Measurements from ENCODE around the gene SCNN1A. TPM values are rescaled to one million over a fixed set of nuclear protein-coding genes. Genes with fewer than 3 reads are reported as not detected.
"Not testable (repeated sequence)": the region's sequence is repeated elsewhere in the genome, so short reads cannot be mapped to it uniquely, and the experiment has no call there.

The SCNN1A gene
- total RNA-seq, 1 donor: 0.81 TPM

DNA sequence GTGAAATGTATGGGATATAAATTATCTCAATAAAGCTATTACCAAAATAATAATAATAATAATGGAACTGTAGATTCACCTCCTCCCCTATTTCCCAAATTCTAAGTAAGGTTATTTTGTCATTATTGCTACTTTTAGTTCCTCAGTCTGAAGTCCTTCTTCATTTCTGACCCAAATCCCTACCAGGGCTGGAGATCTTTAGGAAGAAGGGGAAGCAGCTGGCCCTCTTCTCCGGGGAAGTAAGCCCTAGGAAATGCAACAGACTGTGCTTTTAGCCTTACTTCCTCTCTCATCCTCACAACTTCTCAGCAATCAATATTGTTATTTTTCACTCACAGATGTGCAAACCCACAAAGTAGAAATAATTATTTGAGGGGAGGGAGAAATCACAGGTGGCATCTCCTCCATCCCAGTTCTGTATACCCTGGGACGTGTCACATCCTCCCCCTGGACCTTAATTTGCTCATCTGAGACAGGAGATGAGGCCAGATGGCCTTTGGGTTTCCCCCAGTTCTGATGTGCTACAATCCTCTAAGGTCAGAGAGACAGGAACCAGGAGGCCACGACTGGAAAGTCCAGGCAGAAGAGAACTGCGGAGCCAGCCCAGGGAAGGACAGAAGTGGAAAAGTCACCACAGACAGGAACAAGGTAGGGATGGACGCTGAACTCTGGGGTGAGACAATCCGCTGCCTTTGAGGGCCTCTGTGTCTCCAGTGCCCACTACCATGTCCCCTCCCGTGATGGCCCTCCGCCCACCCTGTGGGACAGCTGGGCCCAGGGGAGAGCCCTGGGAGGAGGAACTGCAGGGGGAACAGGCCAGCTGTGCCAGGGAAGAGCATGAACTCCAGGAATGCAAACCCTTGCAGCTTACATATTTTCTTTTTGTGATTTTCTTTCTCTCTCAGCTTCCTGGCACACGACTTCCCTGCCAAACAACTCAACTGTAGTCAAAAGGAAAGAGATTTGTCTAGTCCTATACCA, 22.9 kb downstream of the SCNN1A start:
- DNase-seq (ENCODE audit: low read depth in 2 of 3, low spot score in 2 of 3): no peak

DNA sequence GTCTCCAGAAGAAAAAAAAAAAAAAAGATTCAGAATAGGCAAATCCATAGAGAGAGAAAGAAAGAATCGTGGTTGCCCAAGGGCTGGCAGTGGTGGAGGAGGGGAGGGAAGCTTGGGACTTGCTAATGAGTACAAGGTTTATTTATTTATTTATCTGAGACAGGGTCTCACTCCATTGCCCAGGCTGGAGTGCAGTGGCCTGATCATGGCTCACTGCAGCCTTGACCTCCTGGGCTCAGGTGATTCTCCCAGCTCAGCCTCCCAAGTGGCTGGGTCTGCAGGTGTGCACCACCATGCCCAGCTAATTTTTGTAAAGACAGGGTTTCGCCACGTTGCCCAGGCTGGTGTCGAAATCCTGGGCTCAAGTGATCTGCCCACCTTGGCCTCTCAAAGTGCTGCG, 23.7 kb downstream of the SCNN1A start:
- no peak for DNase-seq (ENCODE audit: low read depth in 2 of 3, low spot score in 2 of 3)

DNA sequence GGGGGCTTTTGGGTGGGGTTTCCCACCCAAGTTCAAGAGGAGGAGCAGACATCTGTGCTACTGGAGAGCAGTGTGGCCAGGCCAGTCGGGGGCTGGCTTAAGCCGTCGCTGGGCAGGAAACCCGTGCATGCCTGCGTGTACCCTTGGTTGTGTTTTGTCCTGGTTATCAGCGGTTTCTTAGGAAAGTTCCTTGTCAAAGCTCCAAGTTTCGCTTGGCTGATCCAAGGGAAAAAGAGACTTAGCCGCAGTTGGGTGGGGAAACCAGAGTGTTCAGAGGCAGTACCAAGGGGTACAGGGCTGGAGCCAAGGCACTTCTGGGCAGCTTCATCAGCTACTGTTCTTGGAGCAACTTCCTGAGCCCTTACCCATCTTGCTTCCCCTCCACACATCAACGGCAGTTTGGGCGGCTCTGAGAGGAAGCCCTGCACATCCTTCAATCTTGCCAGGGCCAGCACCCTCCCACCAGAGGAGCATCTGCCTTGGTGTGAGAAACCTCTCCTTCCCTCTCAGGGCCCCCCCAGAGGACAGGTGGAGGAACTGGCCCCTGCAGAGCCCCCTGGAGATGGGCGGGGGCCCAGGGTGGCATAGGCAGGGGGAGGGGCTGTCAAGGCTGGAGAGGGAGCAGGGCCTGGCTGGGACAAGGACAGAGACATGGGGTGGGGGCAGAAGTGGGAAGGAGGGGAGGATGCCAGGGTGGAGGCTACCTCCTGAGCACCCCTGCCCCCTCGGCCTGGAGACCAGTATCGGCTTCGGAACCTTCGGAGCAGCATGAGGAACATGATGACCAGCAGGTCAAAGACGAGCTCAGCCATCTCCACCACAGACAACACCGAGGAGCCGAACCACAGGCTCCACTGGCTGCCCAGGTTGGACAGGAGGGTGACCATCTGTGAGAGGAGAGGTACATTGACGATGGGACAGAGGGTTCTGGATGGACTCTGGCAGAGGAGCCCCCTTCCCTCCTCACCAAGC, 27.7 kb downstream of the SCNN1A start:
- DNase-seq (ENCODE audit: low read depth in 2 of 3, low spot score in 2 of 3): peak in 1 of 3 donors; percentile 75

DNA sequence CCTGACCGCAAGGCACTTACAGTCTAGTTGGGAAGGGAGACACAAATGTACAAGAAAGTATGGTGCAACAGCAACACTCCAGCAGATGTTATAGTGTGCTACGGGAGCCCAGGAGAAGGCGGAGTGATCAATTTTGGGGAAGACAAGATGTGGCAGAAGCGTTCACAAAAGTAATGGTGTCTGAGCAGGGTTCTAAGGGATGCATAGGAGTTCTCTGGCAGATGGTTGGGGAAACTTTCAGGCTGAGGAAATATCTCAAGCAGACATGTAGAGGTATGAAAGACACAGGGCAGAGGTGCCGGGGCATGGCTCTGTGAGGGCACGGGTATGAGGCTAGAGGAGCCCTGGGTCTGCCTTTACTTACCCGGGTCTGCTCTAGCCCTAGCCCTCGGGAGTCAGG, 28.4 kb downstream of the SCNN1A start:
- DNase-seq (ENCODE audit: low read depth in 2 of 3, low spot score in 2 of 3): no peak

DNA sequence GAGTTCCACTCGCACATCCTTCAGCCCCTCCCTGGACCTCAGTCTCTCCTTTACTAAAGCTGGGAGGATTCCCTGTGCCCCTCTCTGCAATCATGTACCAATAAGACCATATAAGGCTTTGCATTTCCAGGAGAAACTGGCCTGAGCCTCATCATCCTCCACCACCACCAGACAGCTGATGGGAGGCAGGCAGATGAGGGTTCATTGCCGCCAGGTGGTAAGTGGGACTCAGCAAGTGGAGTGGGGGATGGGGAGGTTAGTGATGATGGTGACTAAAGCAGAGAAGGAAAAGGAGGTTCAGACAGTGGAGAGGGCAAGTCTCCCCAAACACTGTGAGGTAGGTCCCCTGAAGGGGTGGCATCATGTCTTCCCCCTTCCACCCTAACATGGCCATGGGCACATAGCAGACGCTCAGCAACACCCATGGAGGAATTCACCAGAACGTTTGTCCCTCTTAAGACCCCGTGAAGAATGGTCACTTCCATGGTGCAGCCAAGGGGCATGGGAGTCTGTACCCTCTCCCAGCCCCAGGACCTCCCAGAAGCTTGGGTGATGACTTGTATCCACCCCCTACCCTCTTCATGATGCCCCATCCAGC, 29.0 kb downstream of the SCNN1A start:
- no peak for DNase-seq (ENCODE audit: low read depth in 2 of 3, low spot score in 2 of 3)

DNA sequence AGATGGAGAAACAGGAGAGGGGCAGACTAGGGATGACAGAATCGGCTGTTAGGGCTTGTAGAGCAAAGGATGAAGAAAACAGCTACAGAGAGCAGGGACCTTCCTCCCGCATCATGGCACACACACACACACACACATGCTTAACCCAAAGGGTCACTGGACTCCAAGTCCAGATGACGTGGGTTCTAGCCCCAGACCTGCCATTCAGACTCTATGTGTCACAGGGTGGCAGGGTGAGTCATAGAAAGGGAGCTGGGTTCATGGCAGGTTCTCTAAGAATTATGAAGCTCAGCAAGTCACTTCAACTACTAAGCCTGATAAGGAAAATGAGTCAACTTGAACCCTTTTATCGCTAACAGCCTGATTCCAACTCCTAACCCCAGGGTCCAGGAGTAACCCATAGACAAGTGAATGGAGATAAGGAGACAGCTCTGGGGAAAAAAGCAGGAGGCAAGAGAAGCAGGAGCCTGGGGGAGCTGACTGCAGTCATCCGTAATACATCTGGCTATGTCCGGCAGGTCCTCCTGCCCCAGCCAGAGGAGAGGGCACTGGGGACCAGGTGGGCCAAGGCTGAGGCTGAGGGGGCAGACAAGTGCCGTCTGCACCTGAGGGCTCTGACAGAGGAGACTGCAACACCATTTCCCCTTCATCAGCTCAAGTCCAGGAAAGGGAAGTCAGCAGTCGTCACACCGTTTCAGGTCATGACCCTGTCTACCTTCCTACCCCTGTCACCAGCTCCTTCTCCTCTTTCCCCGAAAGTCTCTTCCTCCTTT, 29.9 kb downstream of the SCNN1A start:
- peak in 1 of 3 donors; percentile 69 for DNase-seq (ENCODE audit: low read depth in 2 of 3, low spot score in 2 of 3)

DNA sequence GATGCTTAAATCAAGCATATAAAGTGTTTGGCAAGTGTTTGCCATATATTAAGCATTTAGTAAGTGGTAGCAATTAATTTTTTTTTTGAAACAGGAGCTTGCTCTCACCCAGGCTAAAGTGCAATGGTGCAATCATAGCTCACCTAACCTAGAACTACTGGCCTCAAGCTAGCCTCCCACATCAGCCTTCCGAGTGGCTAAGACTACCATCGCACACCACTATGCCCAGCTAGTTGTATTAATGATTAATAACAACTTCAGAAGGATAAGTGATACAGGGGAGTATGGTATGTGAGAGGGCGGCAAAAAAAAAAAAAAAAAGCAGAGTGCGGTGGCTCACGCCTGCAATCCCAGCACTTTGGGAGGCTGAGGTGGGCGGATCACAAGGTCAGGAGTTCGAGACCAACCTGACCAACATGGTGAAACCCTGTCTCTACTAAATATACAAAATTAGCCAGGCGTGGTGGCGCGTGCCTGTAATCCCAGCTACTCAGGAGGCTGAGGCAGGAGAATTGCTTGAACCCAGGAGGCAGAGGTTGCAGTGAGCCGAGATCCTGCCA, 31.2 kb downstream of the SCNN1A start:
- DNase-seq (ENCODE audit: low read depth in 2 of 3, low spot score in 2 of 3): not testable (repeated sequence)

DNA sequence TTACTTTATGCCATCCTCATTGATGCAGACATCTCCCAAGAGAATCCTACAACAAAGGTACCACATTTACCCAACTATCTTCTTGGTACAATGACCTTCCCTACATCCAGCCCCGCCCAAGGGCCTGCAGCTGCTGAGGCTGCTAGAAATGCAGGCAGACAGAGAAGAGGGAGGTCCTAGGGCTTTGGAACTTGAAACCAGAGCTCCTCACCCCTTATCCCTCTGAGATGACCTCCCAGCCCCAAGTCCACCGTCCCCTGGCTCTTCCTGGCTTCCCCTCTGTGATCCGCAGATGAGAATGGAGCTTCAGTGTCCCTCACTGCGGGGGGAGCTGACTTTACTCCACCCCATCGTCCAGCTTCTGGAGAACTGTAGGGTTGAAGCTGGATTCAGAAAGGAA, 31.8 kb downstream of the SCNN1A start:
- no peak for DNase-seq (ENCODE audit: low read depth in 2 of 3, low spot score in 2 of 3)

DNA sequence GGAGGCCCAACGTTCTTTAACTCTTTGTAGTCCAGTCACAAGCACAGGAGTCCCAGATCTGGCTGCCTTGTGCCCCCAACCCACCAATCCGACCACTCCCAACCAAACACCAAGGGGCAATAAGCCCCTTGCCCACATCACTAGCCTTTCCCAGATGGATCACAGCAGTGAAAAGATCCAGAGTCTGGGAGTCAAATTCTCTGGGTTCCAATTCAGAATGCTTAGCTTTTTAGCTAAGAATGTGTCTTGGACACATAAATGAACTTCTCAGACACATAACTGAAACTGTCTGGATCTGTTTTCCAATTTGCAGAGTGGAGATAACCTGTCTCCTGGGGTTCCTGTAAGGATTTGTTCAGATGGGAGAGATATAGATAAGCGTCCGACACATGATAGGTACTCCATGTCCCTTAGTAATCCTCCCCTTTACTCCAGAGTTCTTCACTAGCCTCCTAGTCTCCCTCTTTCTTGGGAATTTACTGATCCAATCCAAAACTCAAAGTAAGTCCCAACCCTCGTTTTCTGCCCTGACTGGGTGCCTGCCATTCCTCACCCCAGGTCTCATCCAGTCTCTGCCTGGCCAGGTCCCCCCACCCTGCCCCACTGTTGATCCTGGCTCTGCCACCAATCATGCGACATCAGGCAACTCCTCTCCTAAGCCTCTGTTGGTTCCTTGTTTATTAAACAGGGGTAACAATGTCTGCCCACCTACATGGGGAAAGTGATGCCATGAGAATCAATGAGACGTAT, 33.0 kb downstream of the SCNN1A start:
- DNase-seq (ENCODE audit: low read depth in 2 of 3, low spot score in 2 of 3): no peak

DNA sequence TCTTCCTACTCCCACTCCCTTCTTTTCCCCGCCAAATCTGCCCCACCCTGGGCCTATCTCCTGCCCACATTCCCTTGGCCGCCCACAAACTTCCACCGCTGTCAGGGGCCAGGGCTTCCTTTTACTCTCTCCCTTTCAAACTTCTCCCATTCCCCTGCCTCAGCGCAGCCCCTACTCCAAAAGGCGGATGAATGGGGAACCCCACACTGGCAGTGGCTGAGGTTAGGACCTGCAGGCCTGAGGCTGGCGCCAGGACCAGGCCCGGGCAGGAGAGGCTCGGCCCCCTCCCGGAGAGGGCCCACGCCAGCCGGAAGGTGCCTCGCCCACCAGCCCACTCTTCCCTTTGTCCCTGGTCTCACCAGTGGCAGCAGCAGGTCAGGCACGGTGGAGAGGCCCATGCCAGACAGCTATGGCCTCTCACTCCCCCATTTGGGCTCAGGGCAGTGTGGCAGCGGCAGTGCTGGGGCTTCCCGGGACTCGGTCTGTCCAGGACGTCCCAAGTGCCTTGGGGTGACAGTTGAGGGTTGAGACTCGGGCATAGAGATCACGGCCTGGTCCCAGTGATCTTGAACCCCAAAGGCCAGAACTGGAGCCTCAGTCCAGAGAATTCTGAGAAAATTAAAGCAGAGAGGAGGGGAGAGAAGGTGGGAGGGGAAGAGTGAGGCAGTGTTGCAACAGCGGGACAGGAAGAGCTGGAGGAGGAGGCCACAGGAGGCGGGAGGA, 33.8 kb downstream of the SCNN1A start, which contains the start of gene TNFRSF1A:
TNFRSF1A (minus strand) TSS at position 660 of the 723 bp plus-strand sequence; CDS start at position 398, 262 bp downstream.
- peak in 2 of 3 donors; percentile 63 to 77 for DNase-seq (ENCODE audit: low read depth in 2 of 3, low spot score in 2 of 3)

DNA sequence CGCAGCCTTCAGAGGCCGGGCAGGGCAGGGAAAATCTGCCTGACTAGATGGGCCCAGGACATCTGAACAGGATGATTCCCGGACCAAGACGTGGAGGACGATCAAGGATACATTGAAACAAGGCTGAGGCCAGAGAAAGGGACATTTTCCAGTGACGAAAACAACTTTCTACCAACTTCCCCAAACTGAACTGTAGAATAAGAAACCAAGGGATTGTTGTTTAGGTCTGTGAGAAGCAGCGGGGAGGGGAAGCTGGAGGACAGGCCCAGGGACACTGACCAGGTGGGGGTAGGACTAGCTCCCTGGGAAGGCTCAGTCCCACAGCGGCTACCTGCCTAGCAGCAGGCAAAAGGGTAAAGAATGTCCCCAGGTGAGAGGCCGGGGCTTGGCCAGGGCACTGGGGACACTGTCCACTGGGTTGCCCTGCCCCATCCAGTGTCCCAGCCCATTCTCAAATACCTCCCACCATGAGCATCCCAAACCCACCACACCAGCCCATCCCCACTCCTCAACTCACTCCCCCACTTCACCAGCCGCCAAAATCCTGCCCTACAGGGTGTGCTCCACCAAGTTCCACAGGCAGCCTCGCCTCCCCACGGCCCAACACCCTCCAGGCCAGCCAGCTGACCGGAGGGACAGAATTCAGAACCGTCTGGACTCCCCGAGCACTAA, 34.5 kb downstream of the SCNN1A start:
- DNase-seq (ENCODE audit: low read depth in 2 of 3, low spot score in 2 of 3): peak in 1 of 3 donors; percentile 39

DNA sequence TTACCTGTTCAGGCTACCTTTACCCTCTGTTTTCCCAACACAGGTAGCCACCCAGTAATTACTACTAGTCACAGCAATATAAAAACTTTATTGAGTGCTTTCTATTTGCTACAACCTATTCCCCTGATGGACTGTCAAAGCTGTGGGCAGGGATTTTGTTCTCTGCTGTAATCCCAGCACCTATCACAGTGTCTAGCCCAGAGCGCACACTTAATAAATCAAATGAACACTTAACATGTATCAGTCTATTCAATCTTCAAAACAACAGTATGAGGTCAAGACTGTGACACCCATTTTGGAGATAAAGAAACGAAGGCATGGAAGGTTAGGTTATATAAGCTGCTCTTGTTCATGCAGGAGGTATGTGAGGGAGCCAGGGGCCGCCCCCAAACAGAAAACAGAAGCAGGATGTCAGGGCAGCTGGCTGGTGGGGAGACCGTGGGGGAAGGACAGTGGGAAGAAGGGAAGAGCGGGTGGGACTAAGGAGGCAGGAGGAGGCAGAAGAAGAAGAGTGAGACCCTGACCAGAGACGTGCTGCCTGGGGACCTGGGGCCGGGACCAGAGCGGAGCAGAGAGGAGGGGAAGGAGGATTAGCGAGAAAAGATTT, 35.2 kb downstream of the SCNN1A start:
- DNase-seq (ENCODE audit: low read depth in 2 of 3, low spot score in 2 of 3): no peak

DNA sequence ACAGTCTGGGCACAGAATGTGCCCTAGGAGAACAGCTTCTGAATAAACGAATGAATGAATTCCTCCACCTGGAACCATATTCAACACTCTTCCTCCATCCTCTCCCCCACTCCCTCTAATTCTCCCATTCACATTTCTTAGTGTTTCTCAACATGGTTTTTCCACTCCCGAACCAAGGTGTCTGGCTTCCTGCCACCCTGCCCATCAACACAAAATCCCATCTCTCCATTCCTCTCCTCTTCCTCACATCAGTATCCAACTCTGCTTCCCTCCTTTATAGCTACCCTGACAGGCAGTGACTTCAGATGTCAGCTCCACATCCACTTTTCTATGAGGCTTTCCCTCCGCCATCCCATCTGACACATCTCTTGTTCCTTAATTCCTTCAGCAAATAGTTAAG, 36.4 kb downstream of the SCNN1A start:
- DNase-seq (ENCODE audit: low read depth in 2 of 3, low spot score in 2 of 3): no peak

DNA sequence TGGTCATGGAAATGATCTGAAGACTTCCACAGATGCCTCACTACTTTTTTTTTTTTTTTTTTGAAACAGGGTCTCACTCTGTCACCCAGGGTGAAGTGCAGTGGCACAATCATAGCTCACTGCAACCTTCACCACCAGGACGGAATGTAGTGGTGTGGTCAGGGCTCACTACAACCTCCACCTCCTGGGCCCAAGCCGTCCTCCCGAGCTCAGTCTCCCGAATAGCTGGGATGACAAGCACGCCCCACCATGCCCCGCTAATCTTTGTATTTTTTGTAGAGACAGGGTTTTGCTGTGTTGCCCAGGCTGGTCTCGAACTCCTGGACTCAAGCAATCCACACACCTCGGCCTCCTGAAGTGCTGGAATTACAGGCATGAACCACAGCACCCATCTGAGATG, 36.8 kb downstream of the SCNN1A start:
- not testable (repeated sequence) for DNase-seq (ENCODE audit: low read depth in 2 of 3, low spot score in 2 of 3)

DNA sequence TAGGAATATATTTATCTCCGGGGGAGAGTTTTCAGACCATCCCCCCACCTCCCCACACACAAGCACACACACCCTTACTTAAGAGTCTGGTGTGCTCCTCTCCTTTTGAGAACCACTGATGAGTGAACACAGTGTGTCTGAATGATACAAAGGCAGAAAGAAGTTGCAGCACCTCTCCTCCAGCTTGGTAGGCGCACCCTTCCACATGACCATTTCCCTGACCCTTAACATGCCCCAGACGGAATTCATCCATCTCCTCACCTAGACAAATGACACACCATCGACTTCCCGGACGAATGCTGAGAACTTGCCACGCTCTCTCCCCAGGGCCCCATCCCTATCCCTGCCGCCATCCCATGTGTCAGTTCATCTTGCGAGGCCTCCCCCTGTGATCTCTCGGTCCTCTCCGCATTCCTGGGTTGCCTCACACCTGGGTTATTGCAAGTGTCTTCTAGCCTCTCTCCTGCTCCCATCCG, 37.4 kb downstream of the SCNN1A start:
- no peak for DNase-seq (ENCODE audit: low read depth in 2 of 3, low spot score in 2 of 3)

DNA sequence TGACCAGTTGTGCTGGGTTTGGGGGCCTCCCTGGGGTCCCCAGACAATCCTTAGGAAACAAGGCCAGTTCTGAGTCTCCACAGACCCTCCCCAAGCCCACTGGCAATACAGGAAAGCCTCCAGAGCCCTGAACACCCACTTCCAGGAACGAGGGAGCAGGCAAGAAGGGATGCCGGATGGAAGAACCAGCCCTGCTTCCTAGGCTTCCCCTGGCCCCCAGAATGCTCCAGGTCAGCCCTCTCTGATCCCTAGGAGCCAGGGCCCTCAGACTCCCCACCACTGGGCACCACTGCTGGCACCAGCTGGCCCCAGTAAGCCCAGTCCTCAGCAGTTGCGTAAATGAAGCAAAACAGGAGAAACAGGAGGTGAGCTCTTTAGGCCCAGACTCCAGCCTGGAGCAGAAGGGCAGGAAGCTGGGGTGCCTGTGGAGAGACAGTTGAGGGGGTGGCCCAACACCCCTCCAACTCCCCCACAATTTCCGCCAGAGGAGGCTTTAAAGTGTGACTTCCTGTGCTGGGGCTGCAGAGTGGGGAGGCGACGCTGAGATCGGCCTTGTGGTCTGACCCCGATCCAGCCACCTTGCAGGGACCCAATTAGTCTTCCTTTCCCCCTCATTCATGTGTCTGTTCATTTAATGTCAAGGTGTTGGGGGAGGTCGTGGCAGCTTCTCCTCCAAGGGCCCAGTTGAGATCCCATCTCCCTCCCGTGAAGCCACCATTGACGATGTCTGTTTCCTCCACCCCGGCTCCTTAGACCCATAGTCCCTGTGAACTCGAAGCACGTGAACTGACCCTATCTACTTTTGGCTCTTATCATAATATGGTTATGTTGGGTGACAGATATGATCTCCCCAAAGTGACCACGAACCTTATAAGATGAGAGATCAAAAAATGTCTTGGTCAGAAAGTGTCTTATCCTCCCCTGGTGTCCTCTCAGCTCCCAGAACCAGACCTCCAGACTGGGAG, 38.2 kb downstream of the SCNN1A start:
- DNase-seq (ENCODE audit: low read depth in 2 of 3, low spot score in 2 of 3): peak in 2 of 3 donors; percentile 70 to 88
